Colon (tissue), 2 donors: ENCODE results near the gene ELMO1.

Experiments
- FAIRE-seq: peaks from 2 replicates; lab custom pipeline; 2012; peaks lifted over from hg19 to GRCh38; lab: Jason Lieb, UNC
- donor health status: control.
- donor health status: control.

The ELMO1 gene

GRCh38 chr7:37095122-37095521 is 353.5 kb downstream of the ELMO1 start:
- no peak for FAIRE-seq

DNA sequence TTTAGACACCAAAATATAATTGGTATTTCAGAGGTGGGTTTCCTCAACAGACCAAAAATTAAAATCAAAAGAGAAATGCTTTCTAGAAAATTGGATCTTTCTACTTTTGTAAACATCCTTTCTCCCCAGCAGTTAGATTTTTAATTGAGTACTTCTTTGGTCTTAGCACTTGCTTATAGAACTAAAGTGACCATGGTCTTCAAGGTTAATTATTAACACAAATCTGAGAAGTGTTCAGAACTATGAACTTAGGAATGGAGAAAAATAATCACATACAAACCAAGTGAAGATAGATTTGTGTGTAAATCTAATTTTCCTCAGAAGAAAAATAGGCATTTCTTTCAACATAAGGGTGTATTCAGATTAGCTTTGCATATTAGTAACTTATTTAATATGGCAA is 355.4 kb downstream of the ELMO1 start:
- no peak for FAIRE-seq

- no peak for FAIRE-seq
These were observed 356.1 kb downstream of the ELMO1 start for GRCh38 chr7:37092548-37092947.

DNA sequence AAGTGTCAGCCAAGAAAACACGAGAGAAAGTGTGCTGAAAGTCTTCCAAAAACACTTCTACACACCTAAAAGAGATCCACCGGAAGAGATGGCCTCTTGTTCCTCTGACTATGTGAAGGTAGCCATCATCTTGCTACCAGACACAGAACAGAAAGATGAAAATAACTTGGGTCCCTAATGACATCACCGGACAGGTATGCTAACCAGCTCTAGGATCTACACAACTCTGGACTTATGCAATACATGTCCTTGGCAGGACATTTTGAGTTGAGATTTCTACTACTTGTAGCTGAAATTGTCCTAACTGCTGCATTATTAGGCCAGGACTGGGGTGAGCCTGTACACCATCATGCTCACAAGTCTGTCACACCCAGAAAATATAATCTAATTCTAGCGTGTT is 358.7 kb downstream of the ELMO1 start:
- FAIRE-seq = no peak

DNA sequence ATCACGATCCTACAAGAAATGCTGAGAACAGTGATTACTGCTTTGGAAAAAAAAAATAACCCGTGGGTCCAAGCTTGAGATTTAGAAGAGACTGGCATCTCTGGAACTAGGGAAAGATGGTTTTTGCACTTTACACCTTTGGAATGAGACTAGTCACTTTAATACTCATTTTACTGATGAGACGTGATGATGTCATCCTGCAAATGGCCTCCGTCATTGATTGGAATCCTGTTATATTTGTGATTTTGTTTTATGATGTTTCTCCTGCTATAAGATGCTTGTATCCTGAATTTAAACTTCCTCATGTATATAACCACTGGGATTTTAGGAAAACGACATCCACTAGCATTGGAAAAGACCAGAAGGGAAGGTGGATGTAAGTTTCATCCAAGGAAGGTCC is 363.1 kb downstream of the ELMO1 start:
- FAIRE-seq = no peak

DNA sequence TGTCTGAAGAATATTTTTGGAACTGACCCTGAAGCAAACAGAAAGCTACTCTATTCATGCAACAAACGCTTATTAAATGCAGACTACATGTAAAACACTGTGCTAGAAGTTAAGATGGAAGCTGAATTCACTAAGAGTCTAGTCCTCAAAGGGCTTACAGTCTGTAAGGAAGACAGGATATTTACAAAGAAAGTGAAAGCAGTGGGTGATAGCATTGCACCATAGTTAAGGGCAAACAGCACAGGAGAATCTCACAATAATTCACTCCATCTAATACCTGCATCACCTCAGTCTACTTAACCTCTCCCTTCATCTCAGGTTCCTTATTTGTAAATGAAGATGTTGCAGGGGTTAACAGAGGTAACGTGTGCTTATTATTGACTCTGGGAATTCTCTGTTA is 364.4 kb downstream of the ELMO1 start:
- FAIRE-seq = no peak

GRCh38 chr7:37083311-37084096 is 365.2 kb downstream of the ELMO1 start:
- FAIRE-seq = no peak

DNA sequence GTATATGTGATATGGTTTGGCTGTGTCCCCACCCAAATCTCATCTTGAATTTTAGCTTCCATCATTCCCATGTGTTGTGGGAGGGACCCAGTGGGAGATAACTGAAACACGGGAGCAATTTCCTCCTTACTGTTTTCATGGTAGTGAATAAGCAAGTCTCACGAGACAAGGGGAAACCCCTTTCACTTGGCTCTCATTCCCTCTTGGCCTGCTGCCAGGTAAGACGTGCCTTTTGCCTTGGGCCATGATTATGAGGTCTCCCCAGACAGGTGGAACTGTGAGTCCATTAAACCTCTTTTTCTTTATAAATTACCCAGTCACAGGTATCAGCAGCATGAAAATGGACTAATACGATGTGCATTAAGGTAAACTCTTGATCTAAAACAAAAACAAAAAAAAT is 367.2 kb downstream of the ELMO1 start:
- FAIRE-seq = no peak

GRCh38 chr7:37079420-37079819 is 369.2 kb downstream of the ELMO1 start:
- FAIRE-seq = no peak

- no peak for FAIRE-seq
These were observed 372.0 kb downstream of the ELMO1 start for GRCh38 chr7:37076668-37077067.

GRCh38 chr7:37074370-37074769 is 374.3 kb downstream of the ELMO1 start:
- no peak for FAIRE-seq

- no peak for FAIRE-seq
These were observed 377.5 kb downstream of the ELMO1 start for GRCh38 chr7:37071124-37071523.

DNA sequence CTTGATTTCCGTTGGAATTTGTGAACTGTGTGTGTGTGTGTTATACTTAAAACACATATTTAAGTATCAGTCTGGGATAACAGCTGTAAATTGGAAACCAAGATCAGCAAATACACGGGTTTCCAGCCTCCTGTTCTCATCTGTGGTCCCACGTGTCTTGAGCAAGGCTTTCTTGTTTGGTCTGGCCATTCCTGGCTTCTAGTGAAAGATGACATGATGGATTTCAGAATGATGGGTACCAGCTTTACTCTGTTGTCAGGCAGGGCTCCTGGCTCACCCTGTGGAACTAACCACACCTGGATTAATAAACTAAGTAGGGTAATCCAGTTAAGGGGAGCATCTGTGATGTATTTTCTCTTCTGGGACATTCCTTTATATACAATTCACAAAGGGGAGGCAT is 378.2 kb downstream of the ELMO1 start:
- no peak for FAIRE-seq

DNA sequence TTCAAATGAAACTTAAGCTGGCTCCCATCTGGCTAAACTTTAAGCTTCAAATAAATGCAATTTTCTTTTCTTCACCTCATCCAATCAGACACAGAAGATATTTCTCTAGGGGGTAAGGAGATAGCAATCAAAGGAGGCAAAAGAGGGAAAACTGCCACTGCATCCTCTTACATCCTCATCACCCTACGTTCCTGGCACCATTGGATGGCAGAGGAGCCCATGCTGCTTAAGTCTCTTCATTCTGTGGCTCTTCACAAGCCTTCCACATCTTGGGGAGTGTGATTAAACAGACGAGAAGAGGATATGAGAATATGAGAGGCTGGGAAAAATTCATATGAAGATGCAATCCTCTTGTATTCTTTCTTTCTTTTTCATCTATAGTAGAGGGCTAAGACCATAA is 378.6 kb downstream of the ELMO1 start:
- no peak for FAIRE-seq

DNA sequence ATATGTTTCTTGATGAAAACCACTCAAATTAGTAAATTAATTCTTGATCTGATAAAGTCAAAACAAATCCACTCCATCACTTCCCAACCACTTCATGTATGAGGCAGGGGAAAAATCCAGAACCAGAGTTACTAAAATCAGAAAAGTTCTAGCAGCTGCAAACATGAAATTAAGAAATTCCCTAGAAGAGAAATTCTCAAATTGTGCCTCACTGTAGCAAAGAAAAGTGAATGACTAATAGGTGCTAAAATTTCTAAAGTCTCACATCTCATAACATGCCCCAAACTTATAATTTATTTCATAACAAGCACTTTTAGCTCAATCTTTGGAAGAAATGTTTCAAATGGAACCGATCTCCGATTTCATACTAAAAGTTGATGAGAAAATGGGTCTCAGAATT is 379.3 kb downstream of the ELMO1 start:
- no peak for FAIRE-seq

DNA sequence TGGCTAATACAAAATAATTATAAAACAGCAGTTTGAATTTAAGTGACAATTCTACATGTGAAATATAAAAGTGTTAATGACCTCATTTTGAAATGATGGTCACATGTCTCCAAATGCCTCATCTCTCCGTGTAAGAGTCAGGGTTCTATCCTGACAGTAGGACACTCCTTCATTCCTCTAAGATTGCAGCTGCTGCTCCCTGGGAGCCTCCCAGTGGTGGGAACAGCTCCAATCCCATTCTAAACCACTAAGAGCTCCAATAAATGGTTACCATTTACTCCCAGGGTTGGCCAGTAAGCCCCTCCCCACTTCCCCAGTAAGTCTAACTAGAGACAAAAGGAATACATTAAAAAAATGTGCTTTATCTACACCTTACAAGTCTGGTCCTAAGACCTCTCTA is 379.8 kb downstream of the ELMO1 start:
- no peak for FAIRE-seq

GRCh38 chr7:37068038-37068437 is 380.6 kb downstream of the ELMO1 start:
- FAIRE-seq = no peak

- FAIRE-seq = no peak
These were observed 382.8 kb downstream of the ELMO1 start for GRCh38 chr7:37065779-37066271.

GRCh38 chr7:37062560-37062859 is 386.2 kb downstream of the ELMO1 start:
- no peak for FAIRE-seq

GRCh38 chr7:37061849-37062559 is 386.7 kb downstream of the ELMO1 start:
- FAIRE-seq = no peak

GRCh38 chr7:37056234-37056912 is 392.3 kb downstream of the ELMO1 start:
- no peak for FAIRE-seq

DNA sequence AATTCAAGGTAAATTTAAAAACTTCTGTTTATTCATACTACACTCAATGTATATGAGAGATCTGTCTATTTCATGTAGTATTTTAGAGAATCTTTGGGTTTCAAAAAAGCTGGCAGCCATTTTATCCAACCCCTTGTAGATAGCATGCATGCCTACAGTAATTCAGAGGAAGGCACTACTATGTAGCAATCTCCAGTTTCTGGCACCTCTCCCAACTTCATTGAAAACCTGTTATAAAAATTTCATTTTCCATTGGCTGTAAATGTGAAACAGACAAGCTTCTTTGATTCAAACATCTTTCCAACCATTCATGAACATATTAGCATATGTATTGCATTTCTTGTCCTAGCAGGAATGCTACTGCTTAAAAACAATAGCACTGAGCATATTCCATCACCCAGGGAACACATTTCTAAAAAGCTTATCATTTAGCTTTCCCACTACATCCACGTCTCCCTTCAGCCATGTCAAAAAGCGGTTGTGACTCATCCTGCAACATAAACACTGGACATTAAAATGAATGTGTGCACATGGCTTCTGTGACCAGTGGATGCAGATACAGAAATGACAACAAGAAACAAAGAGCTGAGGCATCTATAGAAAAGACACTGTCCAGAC is 393.9 kb downstream of the ELMO1 start:
- no peak for FAIRE-seq

GRCh38 chr7:37052705-37053104 is 396.0 kb downstream of the ELMO1 start:
- no peak for FAIRE-seq
